Thyroid gland (tissue), 4 donors: ENCODE data around the gene PNMA5. TPM values are rescaled to one million over a fixed set of nuclear protein-coding genes. Genes with fewer than 3 reads are reported as not detected.

Experiments used
- DNase-seq, 2 donors: peaks; one replicate each; pipeline ENCODE4 v3.0.0-alpha.2; 2019
- H3K27ac ChIP-seq, 3 donors: fragments of 200-600 bp; sonication (generic); 1 replicate in 2 of 3; 2 replicates in 1 of 3; pipeline ENCODE4 v1.5.1; 2016 to 2019; ENCODE audit warnings: mild to moderate bottlenecking in 1 of 3, moderate library complexity in 1 of 3
- H3K27me3 ChIP-seq: fragments of 200-600 bp; sonication (generic); one replicate; pipeline ENCODE4 v1.5.1; 2019
- H3K36me3 ChIP-seq, 2 donors: fragments of 200-600 bp; sonication (generic); one replicate each; pipeline ENCODE4 v1.5.1; 2016 to 2019
- H3K4me1 ChIP-seq, 2 donors: fragments of 200-600 bp; sonication (generic); one replicate each; pipeline ENCODE4 v1.5.1; 2017 to 2019
- H3K4me3 ChIP-seq, 3 donors: fragments of 200-600 bp; sonication (generic); replicated peaks in 1 of 3; 1 replicate in 2 of 3; 2 replicates in 1 of 3; pipeline ENCODE4 v1.5.1; 2016; ENCODE audit warnings: mild to moderate bottlenecking in 1 of 3
- H3K9me3 ChIP-seq: fragments of 200-600 bp; sonication (generic); one replicate; pipeline ENCODE4 v1.5.1; 2017
- POLR2A ChIP-seq, 2 donors: fragments of 450-650 bp; IDR thresholded peaks; one replicate each; pipeline ENCODE4 v1.6.1; 2017; ENCODE audit warnings: antibody characterized with exemption in 2 of 2, mild to moderate bottlenecking in 2 of 2, moderate library complexity in 1 of 2
- WGBS, 2 donors: methylation state at CpG; one replicate each; pipeline ENCODE4 v1.1.5; 2017; 5-methylcytosine and 5-hydroxymethylcytosine counted together
- intact Hi-C: fragments of 100-400 bp; cut with DNase I; formaldehyde crosslinking; loops from one replicate; pipeline ENCODE4 v1.15.1; 2023
- total RNA-seq, 4 donors: library from RNA; depleted of rRNA; stranded (reverse); fragments of >200 nt; gene quantifications; one replicate each; pipeline ENCODE4 v1.2.3, GENCODE V29; 2016
- TF ChIP-seq, protein P1 (sequence below), 6 experiments: fragments of 200-600 bp in 3 of 6; fragments of 450-650 bp in 3 of 6; sonication (generic) in 3 of 6; IDR thresholded peaks; one replicate each; pipeline ENCODE4 v1.5.1; 2016 to 2019; ENCODE audit warnings: antibody characterized with exemption in 6 of 6, mild to moderate bottlenecking in 2 of 6, inconsistent platforms in 1 of 6, moderate library complexity in 1 of 6

Gene PNMA5
- total RNA-seq, 4 donors from 2014 or later, result not detected

DNA sequence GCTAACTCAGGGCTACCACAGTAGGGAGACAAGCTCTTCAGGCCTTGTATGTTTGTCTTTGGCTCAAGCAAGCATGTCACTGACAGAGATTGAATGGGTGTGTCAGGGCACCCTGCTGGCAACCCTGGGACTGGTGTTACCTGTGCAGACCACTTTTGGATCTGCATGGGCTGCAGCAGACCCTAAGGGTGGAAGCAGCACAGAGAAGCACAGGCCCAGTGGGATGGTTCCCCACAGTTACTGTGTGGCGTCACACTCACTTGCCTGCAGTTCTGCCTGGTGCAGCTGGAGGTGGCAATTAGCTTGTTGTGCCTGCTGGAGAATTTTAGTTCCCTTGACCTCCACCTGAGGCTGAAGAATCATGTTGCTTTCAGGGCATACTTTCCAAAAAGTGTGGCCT lies 50.1 kb downstream of the PNMA5 start:
- H3K4me3 ChIP-seq, result no peak overlapping the region
- H3K36me3 ChIP-seq, result no peaks in the 10 kb centered on the region
- no peak for DNase-seq
- intact Hi-C loops, result no loop called here
- H3K27ac ChIP-seq, result no peak overlapping the region
- no peaks in the 10 kb centered on the region for H3K4me1 ChIP-seq
- WGBS, 2 donors, result 100% methylated on average over 1 of the region's 1 CpG; no CpG with 5 or more reads in 1 of the 2 donors
- TF ChIP-seq POLR2A (IDR thresholded peaks at IDR 0.05), result no peak
- TF ChIP-seq, protein P1, sequence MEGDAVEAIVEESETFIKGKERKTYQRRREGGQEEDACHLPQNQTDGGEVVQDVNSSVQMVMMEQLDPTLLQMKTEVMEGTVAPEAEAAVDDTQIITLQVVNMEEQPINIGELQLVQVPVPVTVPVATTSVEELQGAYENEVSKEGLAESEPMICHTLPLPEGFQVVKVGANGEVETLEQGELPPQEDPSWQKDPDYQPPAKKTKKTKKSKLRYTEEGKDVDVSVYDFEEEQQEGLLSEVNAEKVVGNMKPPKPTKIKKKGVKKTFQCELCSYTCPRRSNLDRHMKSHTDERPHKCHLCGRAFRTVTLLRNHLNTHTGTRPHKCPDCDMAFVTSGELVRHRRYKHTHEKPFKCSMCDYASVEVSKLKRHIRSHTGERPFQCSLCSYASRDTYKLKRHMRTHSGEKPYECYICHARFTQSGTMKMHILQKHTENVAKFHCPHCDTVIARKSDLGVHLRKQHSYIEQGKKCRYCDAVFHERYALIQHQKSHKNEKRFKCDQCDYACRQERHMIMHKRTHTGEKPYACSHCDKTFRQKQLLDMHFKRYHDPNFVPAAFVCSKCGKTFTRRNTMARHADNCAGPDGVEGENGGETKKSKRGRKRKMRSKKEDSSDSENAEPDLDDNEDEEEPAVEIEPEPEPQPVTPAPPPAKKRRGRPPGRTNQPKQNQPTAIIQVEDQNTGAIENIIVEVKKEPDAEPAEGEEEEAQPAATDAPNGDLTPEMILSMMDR (IDR thresholded peaks at IDR 0.05), result no peak
- H3K9me3 ChIP-seq, result no peaks in the 10 kb centered on the region
- no peaks in the 10 kb centered on the region for H3K27me3 ChIP-seq

DNA sequence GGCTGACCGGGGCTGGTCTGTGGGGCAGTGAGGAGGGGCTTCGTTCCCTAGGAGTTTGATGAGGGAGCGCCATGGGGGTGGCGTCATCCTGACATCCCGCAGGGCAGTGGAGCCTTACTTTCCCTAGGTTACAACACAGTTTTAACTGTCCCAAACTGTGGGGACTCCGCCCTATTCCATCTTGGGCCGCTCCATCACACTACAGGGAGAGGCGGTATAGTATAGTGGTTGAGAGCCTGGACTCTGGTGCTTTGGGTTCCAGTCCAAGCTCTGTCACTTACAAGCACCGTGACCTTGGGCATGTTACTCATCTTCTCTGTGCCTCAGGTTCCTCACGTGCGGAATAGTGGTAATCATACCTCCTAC lies 51.9 kb downstream of the PNMA5 start:
- Histone ChIP-seq H3K9me3 (no peaks in the 10 kb centered on the region), H3K36me3 (no peaks in the 10 kb centered on the region), H3K27ac (peak overlapping the region; percentile 48 to 79 (median 60)), H3K27me3 (no peaks in the 10 kb centered on the region), H3K4me3 (peak overlapping the region in 1 of 3 donors; percentile 35), H3K4me1 (no peaks in the 10 kb centered on the region)
- intact Hi-C loops, result no loop called here
- TF ChIP-seq, protein P1 (IDR thresholded peaks at IDR 0.05), result no peak
- no peak for TF ChIP-seq POLR2A (IDR thresholded peaks at IDR 0.05)
- WGBS, 2 donors, result 53 to 62% methylated on average over 2 to 9 of the region's 11 CpGs
- DNase-seq, result no peak

DNA sequence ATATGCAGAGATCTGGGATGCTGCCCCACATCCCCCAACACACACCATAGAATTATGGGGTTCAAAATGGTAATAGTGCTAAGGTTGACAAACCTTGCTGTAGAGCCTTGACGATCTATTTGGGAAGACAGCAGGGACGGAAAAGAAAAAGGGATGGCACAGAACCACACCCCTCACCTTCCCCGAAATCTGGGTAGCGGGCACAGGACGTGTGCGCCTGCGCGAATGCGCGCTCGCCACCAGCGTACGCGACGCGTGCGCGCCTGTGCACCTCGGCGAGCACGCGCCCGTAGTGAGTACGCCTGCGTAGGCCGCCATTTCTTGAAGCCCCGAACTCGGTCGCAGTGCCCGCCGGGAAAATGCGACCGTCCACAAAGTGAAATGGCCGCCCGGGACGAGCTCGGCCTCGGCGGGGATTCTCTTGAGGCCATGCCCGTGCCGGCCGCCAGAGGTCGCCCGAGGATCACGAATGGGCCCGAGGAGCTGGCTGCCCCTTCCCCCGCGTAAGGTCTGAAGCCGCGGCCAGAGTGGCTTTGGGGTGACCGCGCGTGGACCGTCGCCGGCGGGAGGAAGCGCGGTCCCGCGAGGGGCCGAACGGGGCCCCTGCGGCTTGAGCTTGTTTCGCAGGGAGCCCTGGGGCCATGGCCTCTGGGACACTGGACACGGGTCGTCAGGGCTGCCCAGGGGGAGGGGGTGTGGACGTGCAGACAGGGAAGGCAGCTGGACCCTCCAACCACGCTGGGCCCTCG lies 52.4 kb downstream of the PNMA5 start:
- Histone ChIP-seq H3K27ac (peak overlapping the region; percentile 48 to 79 (median 60)), H3K9me3 (no peaks in the 10 kb centered on the region), H3K4me1 (no peaks in the 10 kb centered on the region), H3K27me3 (no peaks in the 10 kb centered on the region), H3K36me3 (no peaks in the 10 kb centered on the region), H3K4me3 (peak overlapping the region in 1 of 3 donors; percentile 35)
- intact Hi-C loops, result no loop called here
- 0 to 1% methylated on average over 1 to 24 of the region's 70 CpGs for WGBS, 2 donors
- TF ChIP-seq POLR2A (IDR thresholded peaks at IDR 0.05), result no peak
- TF ChIP-seq, protein P1 (IDR thresholded peaks at IDR 0.05), result peak; percentile 40 to 95 (median 73)
- peak; percentile 89 to 91 for DNase-seq

Other genes with a start within 250 kb of the PNMA5 start
- gene MAGEA2, start 240.3 kb downstream of the PNMA5 start, total RNA-seq, result not detected
- gene CSAG3, start 234.9 kb downstream of the PNMA5 start, total RNA-seq, result not detected
- not detected for gene MAGEA6, start 224.4 kb downstream of the PNMA5 start, total RNA-seq
- 10 to 100 TPM; 41.9 to 64.7 (median 61.8) TPM for gene CETN2, start 163.4 kb downstream of the PNMA5 start, total RNA-seq
- gene NSDHL, start 163.1 kb downstream of the PNMA5 start, total RNA-seq, result 10 to 100 TPM; 11.2 to 20.3 (median 17.0) TPM
- 10 to 100 TPM; 23.2 to 70.4 (median 39.0) TPM for gene ZNF185, start 96.0 kb downstream of the PNMA5 start, total RNA-seq
- 1 to 10 TPM in 3 of 4 donors, under 1 TPM in 1; 0.29 to 2.3 (median 1.6) TPM for gene PNMA3, start 62.4 kb upstream of the PNMA5 start, total RNA-seq
- 1 to 10 TPM; 2.3 to 4.9 (median 4.4) TPM for gene PNMA6A, start 78.3 kb upstream of the PNMA5 start, total RNA-seq
- not detected for gene MAGEA1, start 185.2 kb upstream of the PNMA5 start, total RNA-seq